K562 (cell line): Measurements from ENCODE around the gene CCNL1. TPM values are rescaled to one million over a fixed set of nuclear protein-coding genes. Genes with fewer than 3 reads are reported as not detected.

ENCODE experiments used
- ATF1 ChIP-seq, 2 experiments: fragments of 450-650 bp in 1 of 2; IDR thresholded peaks; 2 replicates each; pipeline ENCODE4 v1.6.1; 2016; ENCODE audit warnings: missing compliant biosample characterization in 1 of 2, missing genetic modification characterization in 1 of 2
- CBX5 ChIP-seq: IDR thresholded peaks from 2 replicates; pipeline ENCODE4 v1.6.1; 2014; ENCODE audit warnings: low read depth, borderline replicate concordance
- ESRRA ChIP-seq: fragments of 450-650 bp; IDR thresholded peaks from 2 replicates; pipeline ENCODE4 v1.6.1; 2014; ENCODE audit warnings: low read depth, mild to moderate bottlenecking, moderate library complexity, borderline replicate concordance
- GTF2E2 ChIP-seq: fragments of 200-800 bp; sonication (Bioruptor generic); IDR thresholded peaks from 2 replicates; pipeline ENCODE4 v1.6.1; 2016; ENCODE audit warnings: missing genetic modification characterization, missing compliant biosample characterization
- NCOR1 ChIP-seq: fragments of 450-650 bp; IDR thresholded peaks from 2 replicates; pipeline ENCODE4 v1.6.1; 2016; ENCODE audit warnings: mild to moderate bottlenecking, moderate library complexity
- NR4A1 ChIP-seq, 2 experiments: fragments of 250-450 bp in 1 of 2; fragments of 450-650 bp in 1 of 2; sonication (Bioruptor Pico) in 1 of 2; IDR thresholded peaks; 2 replicates each; pipeline versions ENCODE4 v1.4.0 to v1.6.1; 2016 to 2020; ENCODE audit warnings: mild to moderate bottlenecking in 2 of 2, missing compliant biosample characterization in 1 of 2, missing genetic modification characterization in 1 of 2, moderate library complexity in 1 of 2
- POLR3A ChIP-seq: IDR thresholded peaks from 2 replicates; pipeline ENCODE4 v1.6.1; 2011; ENCODE audit warnings: borderline replicate concordance, mild to moderate bottlenecking, moderate library complexity; ENCODE audit not compliant: insufficient read length, insufficient read depth; ENCODE audit errors: extremely low read depth
- STAT5A ChIP-seq: IDR thresholded peaks from 2 replicates; pipeline ENCODE4 v1.6.1; 2012; ENCODE audit warnings: low read length, inconsistent platforms, borderline replicate concordance
- XRCC3 ChIP-seq: fragments of 450-650 bp; IDR thresholded peaks from 2 replicates; pipeline ENCODE4 v1.6.1; 2017; ENCODE audit warnings: mild to moderate bottlenecking, moderate library complexity
- ZNF354B ChIP-seq: fragments of 250-450 bp; sonication (Bioruptor Pico); IDR thresholded peaks from 2 replicates; pipeline ENCODE4 v1.4.0; 2020
- ZNF57 ChIP-seq: fragments of 450-650 bp; formaldehyde crosslinking; IDR thresholded peaks from 2 replicates; pipeline ENCODE4 v1.4.0; 2020; ENCODE audit warnings: mild to moderate bottlenecking, moderate library complexity
- ZNF778 ChIP-seq: fragments of 450-650 bp; formaldehyde crosslinking; IDR thresholded peaks from 2 replicates; pipeline ENCODE4 v1.4.0; 2020; ENCODE audit warnings: mild to moderate bottlenecking, moderate library complexity
- polyA plus RNA-seq, 8 experiments: library from polyadenylated mRNA; depleted of rRNA in 4 of 8; stranded (reverse) in 5 of 8; unstranded in 3 of 8; fragments of >200 nt; fragmentation: Nextera tagmentation in 2 of 8; fragmentation: Illumina TruSeq in 1 of 8; extraction: Ambion mirVana in 2 of 8; extraction: Trizol in 1 of 8; gene quantifications; 2 replicates each; pipeline versions ENCODE4 v1.2.1 to v1.2.3, GENCODE V29; 2011 to 2014; ENCODE audit warnings: inconsistent platforms in 1 of 8, missing spikeins in 1 of 8
- total RNA-seq, 7 experiments: library from RNA; depleted of rRNA in 6 of 7; stranded (reverse); fragments of >200 nt in 6 of 7; fragmentation: Illumina TruSeq in 2 of 7; extraction: Trizol in 2 of 7; gene quantifications; 2 replicates each; pipeline versions ENCODE4 v1.2.1 to v1.2.3, GENCODE V29; 2011 to 2021; ENCODE audit warnings: low replicate concordance in 1 of 7
- TF ChIP-seq, protein P1 (sequence below): fragments of 450-650 bp; IDR thresholded peaks from 2 replicates; pipeline ENCODE4 v1.6.1; 2016; ENCODE audit warnings: low read depth
- TF ChIP-seq, protein P2 (sequence below): fragments of 450-650 bp; IDR thresholded peaks from one replicate; pipeline ENCODE4 v1.6.1; 2018; ENCODE audit warnings: mild to moderate bottlenecking, moderate library complexity; ENCODE audit not compliant: partially characterized antibody
- TF ChIP-seq, protein P3 (sequence below): fragments of 450-650 bp; IDR thresholded peaks from 2 replicates; pipeline ENCODE4 v1.6.1; 2018; ENCODE audit warnings: mild to moderate bottlenecking, low read depth; ENCODE audit not compliant: partially characterized antibody

The CCNL1 gene
- total and polyA plus RNA-seq, 9 of the 15 experiments (the other 6 are each of a cell fraction or from before 2014, with no cell fraction given) = 16.1 to 186 (median 132) TPM

DNA sequence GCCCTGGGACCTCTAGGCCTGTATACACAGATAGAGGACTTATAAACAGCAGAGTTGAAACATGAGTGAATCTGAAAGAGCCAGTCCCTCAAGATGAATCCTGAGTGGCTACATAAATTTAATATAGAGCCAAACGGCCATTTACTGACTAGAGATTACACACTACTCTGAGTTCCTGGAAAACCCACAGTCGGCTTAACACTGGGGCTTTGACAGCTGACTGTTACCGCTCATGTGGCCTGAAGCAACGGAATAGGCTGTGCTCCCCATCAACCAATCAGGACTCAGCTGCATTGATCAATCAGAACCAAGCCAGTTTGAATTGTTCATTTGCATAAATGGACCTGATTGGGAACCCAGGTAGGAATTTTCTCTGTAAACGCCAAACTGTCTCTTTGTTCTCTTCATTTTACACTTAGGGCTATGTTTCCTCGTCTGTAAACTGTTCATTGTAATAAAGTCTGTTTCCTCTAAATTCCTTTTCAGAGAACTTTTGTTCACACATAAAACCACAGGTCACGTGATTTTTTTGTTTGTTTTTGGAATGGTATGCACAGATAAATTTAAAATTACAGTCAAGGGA lies 40.5 kb downstream of the CCNL1 start (continued):
- TF ChIP-seq, protein P1, sequence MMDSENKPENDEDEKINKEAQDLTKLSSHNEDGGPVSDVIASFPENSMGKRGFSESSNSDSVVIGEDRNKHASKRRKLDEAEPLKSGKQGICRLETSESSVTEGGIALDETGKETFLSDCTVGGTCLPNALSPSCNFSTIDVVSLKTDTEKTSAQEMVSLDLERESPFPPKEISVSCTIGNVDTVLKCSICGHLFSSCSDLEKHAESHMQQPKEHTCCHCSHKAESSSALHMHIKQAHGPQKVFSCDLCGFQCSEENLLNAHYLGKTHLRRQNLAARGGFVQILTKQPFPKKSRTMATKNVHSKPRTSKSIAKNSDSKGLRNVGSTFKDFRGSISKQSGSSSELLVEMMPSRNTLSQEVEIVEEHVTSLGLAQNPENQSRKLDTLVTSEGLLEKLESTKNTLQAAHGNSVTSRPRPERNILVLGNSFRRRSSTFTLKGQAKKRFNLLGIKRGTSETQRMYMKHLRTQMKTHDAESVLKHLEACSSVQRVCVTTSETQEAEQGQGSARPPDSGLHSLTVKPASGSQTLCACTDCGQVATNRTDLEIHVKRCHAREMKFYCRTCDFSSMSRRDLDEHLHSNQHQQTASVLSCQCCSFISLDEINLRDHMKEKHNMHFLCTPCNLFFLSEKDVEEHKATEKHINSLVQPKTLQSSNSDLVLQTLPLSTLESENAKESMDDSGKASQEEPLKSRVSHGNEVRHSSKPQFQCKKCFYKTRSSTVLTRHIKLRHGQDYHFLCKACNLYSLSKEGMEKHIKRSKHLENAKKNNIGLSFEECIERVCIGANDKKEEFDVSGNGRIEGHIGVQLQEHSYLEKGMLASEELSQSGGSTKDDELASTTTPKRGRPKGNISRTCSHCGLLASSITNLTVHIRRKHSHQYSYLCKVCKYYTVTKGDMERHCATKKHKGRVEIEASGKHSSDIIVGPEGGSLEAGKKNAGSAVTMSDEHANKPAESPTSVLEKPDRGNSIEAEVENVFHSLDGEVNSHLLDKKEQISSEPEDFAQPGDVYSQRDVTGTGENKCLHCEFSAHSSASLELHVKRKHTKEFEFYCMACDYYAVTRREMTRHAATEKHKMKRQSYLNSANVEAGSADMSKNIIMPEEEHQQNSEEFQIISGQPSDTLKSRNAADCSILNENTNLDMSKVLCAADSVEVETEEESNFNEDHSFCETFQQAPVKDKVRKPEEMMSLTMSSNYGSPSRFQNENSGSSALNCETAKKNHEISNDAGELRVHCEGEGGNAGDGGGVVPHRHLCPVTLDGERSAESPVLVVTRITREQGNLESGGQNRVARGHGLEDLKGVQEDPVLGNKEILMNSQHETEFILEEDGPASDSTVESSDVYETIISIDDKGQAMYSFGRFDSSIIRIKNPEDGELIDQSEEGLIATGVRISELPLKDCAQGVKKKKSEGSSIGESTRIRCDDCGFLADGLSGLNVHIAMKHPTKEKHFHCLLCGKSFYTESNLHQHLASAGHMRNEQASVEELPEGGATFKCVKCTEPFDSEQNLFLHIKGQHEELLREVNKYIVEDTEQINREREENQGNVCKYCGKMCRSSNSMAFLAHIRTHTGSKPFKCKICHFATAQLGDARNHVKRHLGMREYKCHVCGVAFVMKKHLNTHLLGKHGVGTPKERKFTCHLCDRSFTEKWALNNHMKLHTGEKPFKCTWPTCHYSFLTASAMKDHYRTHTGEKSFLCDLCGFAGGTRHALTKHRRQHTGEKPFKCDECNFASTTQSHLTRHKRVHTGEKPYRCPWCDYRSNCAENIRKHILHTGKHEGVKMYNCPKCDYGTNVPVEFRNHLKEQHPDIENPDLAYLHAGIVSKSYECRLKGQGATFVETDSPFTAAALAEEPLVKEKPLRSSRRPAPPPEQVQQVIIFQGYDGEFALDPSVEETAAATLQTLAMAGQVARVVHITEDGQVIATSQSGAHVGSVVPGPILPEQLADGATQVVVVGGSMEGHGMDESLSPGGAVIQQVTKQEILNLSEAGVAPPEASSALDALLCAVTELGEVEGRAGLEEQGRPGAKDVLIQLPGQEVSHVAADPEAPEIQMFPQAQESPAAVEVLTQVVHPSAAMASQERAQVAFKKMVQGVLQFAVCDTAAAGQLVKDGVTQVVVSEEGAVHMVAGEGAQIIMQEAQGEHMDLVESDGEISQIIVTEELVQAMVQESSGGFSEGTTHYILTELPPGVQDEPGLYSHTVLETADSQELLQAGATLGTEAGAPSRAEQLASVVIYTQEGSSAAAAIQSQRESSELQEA = no peak
- TF ChIP-seq ZNF354B (CRISPR knock-in tag) (no peak), NR4A1 (CRISPR knock-in tag; IDR thresholded peaks at IDR 0.05) (0 out of 2 replicates have a peak, but pooled peaks have one; percentile 51), NR4A1 (tag; IDR thresholded peaks at IDR 0.05) (no peak; the same call in 1 of the 2 replicates), ZNF57 (no peak), ESRRA (peak; percentile 79; the same call in 1 of the 2 replicates), POLR3A (no peak), STAT5A (peak; percentile 92), GTF2E2 (tag) (peak; percentile 74; the same call in 1 of the 2 replicates), NCOR1 (peak; percentile 28; the same call in 1 of the 2 replicates), CBX5 (no peak), ZNF778 (no peak), ATF1 (CRISPR knock-in tag; IDR thresholded peaks at IDR 0.05) (no peak), ATF1 (tag; IDR thresholded peaks at IDR 0.05) (peak; percentile 59), XRCC3 (no peak)
- TF ChIP-seq, protein P2, sequence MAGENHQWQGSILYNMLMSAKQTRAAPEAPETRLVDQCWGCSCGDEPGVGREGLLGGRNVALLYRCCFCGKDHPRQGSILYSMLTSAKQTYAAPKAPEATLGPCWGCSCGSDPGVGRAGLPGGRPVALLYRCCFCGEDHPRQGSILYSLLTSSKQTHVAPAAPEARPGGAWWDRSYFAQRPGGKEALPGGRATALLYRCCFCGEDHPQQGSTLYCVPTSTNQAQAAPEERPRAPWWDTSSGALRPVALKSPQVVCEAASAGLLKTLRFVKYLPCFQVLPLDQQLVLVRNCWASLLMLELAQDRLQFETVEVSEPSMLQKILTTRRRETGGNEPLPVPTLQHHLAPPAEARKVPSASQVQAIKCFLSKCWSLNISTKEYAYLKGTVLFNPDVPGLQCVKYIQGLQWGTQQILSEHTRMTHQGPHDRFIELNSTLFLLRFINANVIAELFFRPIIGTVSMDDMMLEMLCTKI = no peak
- TF ChIP-seq, protein P3, sequence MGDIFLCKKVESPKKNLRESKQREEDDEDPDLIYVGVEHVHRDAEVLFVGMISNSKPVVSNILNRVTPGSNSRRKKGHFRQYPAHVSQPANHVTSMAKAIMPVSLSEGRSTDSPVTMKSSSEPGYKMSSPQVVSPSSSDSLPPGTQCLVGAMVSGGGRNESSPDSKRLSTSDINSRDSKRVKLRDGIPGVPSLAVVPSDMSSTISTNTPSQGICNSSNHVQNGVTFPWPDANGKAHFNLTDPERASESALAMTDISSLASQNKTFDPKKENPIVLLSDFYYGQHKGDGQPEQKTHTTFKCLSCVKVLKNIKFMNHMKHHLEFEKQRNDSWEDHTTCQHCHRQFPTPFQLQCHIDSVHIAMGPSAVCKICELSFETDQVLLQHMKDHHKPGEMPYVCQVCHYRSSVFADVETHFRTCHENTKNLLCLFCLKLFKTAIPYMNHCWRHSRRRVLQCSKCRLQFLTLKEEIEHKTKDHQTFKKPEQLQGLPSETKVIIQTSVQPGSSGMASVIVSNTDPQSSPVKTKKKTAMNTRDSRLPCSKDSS = no peak
